GM19240 (cell line): ENCODE measurements around the gene CLPTM1L.
"Not testable (repeated sequence)": the region's sequence is repeated elsewhere in the genome, so short reads cannot be mapped to it uniquely, and the experiment has no call there.

Source experiments
- DNase-seq: peaks from one replicate; pipeline ENCODE4 v3.0.0; 2011; ENCODE audit warnings: low spot score; ENCODE audit not compliant: insufficient read length

CLPTM1L gene

GRCh38 chr5:1292139-1292538 lies 52.8 kb downstream of the CLPTM1L start:
- no peak for DNase-seq

- no peak for DNase-seq
Measured at GRCh38 chr5:1291611-1292080, 53.3 kb downstream of the CLPTM1L start.

GRCh38 chr5:1290956-1291355 lies 53.9 kb downstream of the CLPTM1L start:
- not testable (repeated sequence) for DNase-seq

- DNase-seq = not testable (repeated sequence)
Measured at GRCh38 chr5:1289559-1289958, 55.3 kb downstream of the CLPTM1L start.

- no peak for DNase-seq
Measured at GRCh38 chr5:1288439-1289335, 56.2 kb downstream of the CLPTM1L start.

GRCh38 chr5:1285883-1286291 lies 59.0 kb downstream of the CLPTM1L start:
- no peak for DNase-seq

- no peak for DNase-seq
Measured at GRCh38 chr5:1285141-1285540, 59.8 kb downstream of the CLPTM1L start.

GRCh38 chr5:1284336-1284970 lies 60.4 kb downstream of the CLPTM1L start:
- DNase-seq = not testable (repeated sequence)

GRCh38 chr5:1283729-1284041 lies 61.2 kb downstream of the CLPTM1L start:
- not testable (repeated sequence) for DNase-seq

- not testable (repeated sequence) for DNase-seq
Measured at GRCh38 chr5:1282993-1283728, 61.7 kb downstream of the CLPTM1L start.

GRCh38 chr5:1282131-1282992 lies 62.5 kb downstream of the CLPTM1L start:
- no peak for DNase-seq

GRCh38 chr5:1281038-1281882 lies 63.6 kb downstream of the CLPTM1L start:
- no peak for DNase-seq

- DNase-seq = no peak
Measured at GRCh38 chr5:1280177-1281037, 64.5 kb downstream of the CLPTM1L start.

GRCh38 chr5:1279443-1280151 lies 65.3 kb downstream of the CLPTM1L start:
- DNase-seq = no peak

- no peak for DNase-seq
Measured at GRCh38 chr5:1278656-1279442, 66.0 kb downstream of the CLPTM1L start.

- DNase-seq = no peak
Measured at GRCh38 chr5:1278216-1278615, 66.7 kb downstream of the CLPTM1L start.

- no peak for DNase-seq
Measured at GRCh38 chr5:1277781-1278180, 67.1 kb downstream of the CLPTM1L start.

GRCh38 chr5:1277331-1277730 lies 67.6 kb downstream of the CLPTM1L start:
- no peak for DNase-seq
